Endometrial microvascular endothelial cells (primary cell): Measurements from ENCODE around the gene MAP3K20. TPM values are rescaled to one million over a fixed set of nuclear protein-coding genes. Genes with fewer than 3 reads are reported as not detected.
"Not testable (repeated sequence)": the region's sequence is repeated elsewhere in the genome, so short reads cannot be mapped to it uniquely, and the experiment has no call there.

ENCODE experiments used
- in situ Hi-C: cut with HindIII; loops from 2 replicates; pipeline ENCODE4 v1.10.0; 2017; ENCODE audit warnings: low sequenced_read_pairs, low pct_unique_long_range_greater_than_20kb; ENCODE audit errors: inconsistent ontology term
- total RNA-seq: library from RNA; depleted of rRNA; stranded (reverse); fragments of >200 nt; gene quantifications from one replicate; pipeline ENCODE4 v1.2.3, GENCODE V29; 2015; ENCODE audit errors: inconsistent ontology term

MAP3K20 gene
- total RNA-seq, 1 donor from 2014 or later = 31.7 TPM

DNA sequence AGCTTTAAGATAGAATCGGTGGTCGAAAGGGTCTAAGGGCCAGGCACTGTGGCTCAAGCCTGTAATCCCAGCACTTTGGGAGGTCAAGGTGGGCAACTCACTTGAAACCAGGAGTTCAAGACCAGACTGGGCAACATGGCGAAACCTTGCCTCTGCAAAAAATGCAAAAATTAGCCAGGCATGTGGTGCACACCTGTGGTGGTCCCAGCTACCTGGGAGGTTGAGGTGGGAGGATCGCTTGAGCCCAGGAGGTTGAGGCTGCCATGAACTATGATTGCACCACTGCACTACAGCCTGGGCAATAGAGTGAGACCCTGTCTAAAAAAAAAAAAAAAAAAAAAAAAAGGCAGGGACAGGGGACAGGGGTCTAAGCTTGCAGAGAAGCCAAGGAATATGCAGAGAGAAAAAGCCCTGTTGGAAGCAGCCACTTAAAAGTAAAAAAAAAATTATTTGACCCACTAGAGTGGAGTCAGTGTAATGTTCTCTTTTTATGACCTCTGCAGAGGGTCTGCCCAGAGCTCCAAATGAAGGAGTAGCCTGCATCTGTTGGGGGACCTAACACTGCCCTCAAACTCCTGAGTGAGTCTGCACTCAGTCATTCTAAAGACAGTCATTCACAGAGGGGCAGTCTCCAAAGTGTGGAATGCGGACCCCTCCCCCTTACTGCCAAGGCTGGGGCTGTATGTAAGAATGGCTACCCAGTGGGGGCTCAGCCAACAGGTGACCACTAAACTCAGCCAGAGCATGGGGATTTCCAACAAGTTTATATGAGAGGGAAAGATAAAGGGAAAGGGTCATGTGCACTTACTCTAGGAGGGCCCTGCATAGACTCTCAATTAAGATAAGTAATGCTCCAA, 160.5 kb downstream of the MAP3K20 start:
- in situ Hi-C loops = no loop called here

GRCh38 chr2:173238385-173238784, 162.7 kb downstream of the MAP3K20 start:
- in situ Hi-C loops = no loop called here

- in situ Hi-C loops = no loop called here
Observed at GRCh38 chr2:173238831-173239230, 163.2 kb downstream of the MAP3K20 start.

DNA sequence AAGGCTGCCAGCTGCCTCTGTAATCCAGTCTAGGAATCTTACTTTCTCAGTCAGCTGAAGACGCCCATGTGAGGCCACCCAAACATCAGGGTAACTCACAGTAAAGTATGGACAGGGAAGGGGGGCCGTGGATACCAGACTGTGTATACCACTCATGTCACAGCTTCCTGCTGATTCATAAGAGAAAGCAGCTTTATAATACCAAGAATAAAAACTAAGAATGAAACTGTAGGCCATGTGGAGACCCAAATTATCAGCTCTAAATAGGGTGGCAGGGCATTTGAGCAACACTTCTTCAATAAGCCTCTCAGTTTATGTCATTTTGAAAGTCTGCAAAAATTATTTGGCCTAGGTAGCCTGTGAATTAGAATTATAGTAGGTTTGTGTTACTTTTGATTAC, 164.0 kb downstream of the MAP3K20 start:
- in situ Hi-C loops = no loop called here

GRCh38 chr2:173240083-173240482, 164.4 kb downstream of the MAP3K20 start:
- in situ Hi-C loops = no loop called here

DNA sequence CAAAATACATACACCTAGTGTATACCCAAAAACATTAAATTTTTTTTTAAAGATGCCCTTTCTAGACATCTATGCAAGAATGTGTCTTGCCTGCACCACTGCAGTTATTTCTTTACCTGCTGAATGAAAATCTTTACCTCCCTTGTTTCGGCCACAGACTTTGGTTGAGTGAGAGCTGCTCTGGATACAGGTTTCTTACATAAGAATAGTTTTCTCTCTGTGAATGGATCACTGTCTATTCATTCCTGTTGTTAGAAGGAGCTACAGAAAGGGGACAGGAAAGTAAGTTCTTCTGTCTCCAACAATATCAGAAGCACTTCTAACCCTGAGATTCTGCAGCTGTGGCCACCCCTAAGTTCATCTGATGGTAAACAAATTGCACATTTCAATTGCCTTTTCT, 166.0 kb downstream of the MAP3K20 start:
- in situ Hi-C loops = no loop called here

GRCh38 chr2:173247156-173247555, 171.5 kb downstream of the MAP3K20 start:
- in situ Hi-C loops = no loop called here

DNA sequence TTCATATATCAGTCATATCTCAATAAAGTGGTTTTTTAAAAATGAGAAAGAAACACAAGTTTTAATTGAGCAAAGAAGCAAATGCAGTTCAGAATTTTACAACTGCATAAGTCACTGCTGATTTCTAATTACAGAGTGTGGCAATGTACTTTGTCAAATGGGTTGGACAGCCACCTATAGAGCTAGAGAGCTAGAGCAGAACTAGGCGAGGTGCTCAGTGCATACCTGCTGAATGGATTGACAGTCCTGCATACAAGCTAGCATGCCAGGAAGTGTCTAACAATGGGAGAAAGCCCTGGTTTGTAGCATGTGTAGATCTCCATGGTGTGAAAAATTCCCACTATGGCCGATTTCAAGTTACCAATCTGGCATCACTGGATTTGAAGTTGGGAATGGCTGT, 172.7 kb downstream of the MAP3K20 start:
- in situ Hi-C loops = no loop called here

GRCh38 chr2:173249661-173250641, 174.3 kb downstream of the MAP3K20 start:
- in situ Hi-C loops = no loop called here

DNA sequence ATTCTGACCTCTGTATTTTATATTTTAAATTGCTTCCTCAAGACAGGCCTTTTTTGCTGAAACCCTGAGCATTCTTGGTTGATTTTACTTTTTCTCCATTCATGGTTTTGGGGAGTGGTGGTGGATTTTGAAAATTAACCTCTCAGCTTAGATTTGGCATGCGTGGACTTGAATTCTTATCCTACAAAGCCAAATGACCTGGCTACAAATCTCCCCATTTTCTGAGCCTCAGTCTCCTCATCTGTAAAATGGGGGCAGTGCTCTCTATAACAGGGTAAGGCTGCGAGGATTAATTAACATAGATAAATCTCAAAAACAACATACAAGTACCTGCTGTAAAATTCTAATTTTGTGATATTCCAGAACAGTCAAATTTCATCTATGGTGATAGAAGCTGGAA, 175.6 kb downstream of the MAP3K20 start:
- in situ Hi-C loops = no loop called here

DNA sequence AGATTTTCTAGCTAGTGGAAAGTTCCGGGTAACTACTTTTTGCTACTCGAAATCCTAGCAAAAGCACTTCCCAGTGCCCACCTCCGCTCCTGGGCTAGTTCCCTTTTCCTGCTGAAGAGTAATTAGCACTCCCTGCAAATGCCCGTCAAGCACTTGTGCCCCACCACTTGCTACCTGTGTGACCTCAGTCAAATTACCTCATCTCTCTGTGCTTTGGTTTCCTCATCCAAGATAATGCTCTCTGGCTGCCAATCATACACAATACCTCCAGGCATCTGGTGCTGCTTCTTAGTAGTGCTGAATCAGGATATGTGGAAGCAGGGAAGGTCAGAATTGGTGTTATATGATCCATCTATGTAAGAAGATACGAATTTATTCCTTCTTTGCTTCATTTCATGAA, 176.9 kb downstream of the MAP3K20 start:
- in situ Hi-C loops = no loop called here

DNA sequence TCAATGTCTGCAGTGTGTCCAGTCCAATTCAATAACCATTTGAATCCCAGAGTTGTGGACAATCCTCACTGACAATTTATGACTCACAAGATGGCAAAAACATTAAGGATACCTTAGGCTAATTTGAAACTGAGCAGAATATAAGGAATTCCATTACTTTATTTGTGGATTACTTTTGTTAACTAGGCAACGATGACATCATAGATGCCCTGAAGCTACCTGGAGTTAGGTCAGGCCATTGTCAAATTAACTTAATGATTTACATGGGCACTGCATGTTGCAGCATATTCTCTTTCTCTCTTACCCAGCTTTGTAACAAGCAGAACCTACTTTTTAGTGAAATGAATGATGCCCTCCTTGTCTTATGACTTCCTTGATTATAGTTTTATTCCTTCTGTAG, 179.0 kb downstream of the MAP3K20 start:
- in situ Hi-C loops = no loop called here

DNA sequence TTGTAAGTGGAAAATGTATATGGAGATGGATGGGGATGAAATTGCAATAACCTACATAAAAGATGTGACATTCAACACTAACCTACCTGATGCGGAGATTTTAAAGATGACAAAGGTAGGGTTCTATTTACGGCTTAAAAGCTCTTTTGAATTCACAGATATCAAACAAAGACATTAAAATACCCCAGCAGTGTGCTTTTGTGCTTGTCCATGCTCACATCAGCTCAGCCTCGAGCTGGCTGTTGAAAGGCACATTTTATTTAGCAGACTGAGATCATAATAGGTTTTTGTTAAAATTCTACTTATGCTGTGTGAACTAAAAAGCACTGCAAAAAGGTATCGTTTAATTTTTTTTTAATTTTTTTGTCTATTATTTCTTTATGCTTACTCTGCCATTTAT, 183.1 kb downstream of the MAP3K20 start:
- in situ Hi-C loops = no loop called here

GRCh38 chr2:173262356-173262755, 186.7 kb downstream of the MAP3K20 start:
- in situ Hi-C loops = not testable (repeated sequence)

- in situ Hi-C loops = no loop called here
Observed at GRCh38 chr2:173264151-173264550, 188.5 kb downstream of the MAP3K20 start.

DNA sequence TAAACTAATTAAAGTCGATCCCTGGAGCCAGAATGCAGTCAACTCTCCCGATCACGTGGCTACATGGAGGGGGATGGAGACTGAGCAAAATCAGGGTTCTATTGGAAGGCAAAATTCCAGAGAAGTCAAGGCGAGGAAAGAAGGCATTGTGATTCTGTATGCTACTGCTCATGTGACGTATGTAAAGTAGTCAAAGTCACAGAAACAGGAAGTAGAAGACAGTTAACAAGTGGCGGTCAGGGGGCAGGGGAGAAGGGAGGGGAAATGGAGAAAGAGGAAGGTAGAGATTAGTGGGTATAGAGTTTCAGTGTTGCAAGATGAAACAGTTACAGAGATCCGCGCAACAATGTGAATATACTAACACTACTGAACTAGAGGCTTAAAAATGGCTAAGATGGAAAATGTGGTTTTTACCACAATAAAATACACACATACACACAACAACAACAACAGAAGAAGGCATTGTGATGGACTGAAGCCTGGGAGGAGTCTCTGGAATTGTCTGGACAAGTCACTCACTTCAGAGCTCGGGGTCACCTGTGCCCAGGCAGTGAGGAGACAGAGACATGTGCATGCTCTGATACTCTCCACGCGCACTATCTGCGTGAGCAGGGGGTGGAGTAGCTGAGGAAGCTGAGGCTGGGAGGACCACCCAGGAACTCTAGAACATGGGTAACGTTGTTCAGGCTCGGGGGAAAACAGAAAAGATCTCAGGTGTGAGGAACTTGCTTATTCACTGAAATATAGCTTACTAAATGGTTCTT, 189.1 kb downstream of the MAP3K20 start:
- in situ Hi-C loops = no loop called here

- in situ Hi-C loops = no loop called here
Observed at GRCh38 chr2:173271135-173271534, 195.5 kb downstream of the MAP3K20 start.

- in situ Hi-C loops = no loop called here
Observed at GRCh38 chr2:173271825-173272224, 196.2 kb downstream of the MAP3K20 start.

GRCh38 chr2:173272849-173273248, 197.2 kb downstream of the MAP3K20 start:
- in situ Hi-C loops = no loop called here
